ENCODE results near the gene ENDOV.

DNA sequence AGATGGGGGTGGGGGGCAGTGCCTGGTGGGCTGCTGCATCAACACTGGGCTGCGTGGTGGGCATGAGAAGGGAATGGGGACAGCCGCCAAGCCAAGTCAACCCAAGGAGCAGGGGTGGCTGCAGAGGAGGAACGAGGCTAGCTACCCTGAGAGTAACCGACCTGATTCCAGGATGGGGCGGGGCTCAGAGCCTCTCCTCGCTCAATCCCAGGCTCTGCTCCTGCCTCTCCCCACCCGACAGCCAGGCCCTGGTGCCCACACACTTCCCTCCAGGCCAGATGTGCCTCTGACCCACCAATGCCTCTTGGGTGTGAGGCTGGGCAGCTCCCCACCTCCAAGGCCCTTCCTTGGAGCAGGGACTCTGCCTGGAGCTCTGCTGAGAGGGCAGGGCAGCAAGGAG is 58.7 kb downstream of the ENDOV start:
- TF ChIP-seq POLR2A (IDR thresholded peaks at IDR 0.05; ENCODE audit: low read length) = no peak
- TF ChIP-seq GATA1 (IDR thresholded peaks at IDR 0.05; ENCODE audit: low read depth, low read length) = no peak

Data from erythroblast (primary cell).